Panc1 (cell line): ENCODE data around the gene EXTL1. TPM values are rescaled to one million over a fixed set of nuclear protein-coding genes. Genes with fewer than 3 reads are reported as not detected.

Experiments used
- ATAC-seq: fragments of 200-7000 bp; cut with Tn5 transposase; 2 replicates; pipeline ENCODE4 v1.9.1; 2020; ENCODE audit warnings: mild to moderate bottlenecking, moderate library complexity
- BruUV-seq: library from RNA; stranded (reverse); fragments of 400-500 nt; replicated peaks from 2 replicates; lab custom pipeline; 2021; lab: Mats Ljungman, UMichigan
- CTCF ChIA-PET: fragments of 300-600 bp; sonication (Branson Sonifier 250); formaldehyde crosslinking; loops from one replicate; lab custom pipeline; 2022; ENCODE audit warnings: antibody characterized with exemption; lab: Charles Lee
- POLR2A ChIA-PET: fragments of 300-600 bp; sonication (Branson Sonifier 250); formaldehyde crosslinking; loops from one replicate; lab custom pipeline; 2022; ENCODE audit warnings: antibody characterized with exemption; lab: Charles Lee
- DNase-seq: peaks from one replicate; pipeline ENCODE4 v3.0.0-alpha.2; 2010; ENCODE audit warnings: low read depth, low spot score
- H3K27ac ChIP-seq: 2 replicates; pipeline ENCODE4 v1.5.1; 2011; ENCODE audit warnings: mild to moderate bottlenecking, low read length, inconsistent platforms
- H3K27me3 ChIP-seq: fragments of 200-500 bp; sonication (Bioruptor generic); 2 replicates; pipeline ENCODE4 v1.6.0; 2014; ENCODE audit warnings: low read length, inconsistent platforms; ENCODE audit not compliant: control insufficient read depth, insufficient read depth
- H3K36me3 ChIP-seq: fragments of 200-500 bp; sonication (Bioruptor generic); 2 replicates; pipeline ENCODE4 v1.5.1; 2014; ENCODE audit warnings: inconsistent platforms, mild to moderate bottlenecking, low read length, moderate library complexity; ENCODE audit not compliant: control insufficient read depth, insufficient read depth
- H3K4me1 ChIP-seq: 2 replicates; pipeline ENCODE4 v1.5.1; 2011; ENCODE audit warnings: inconsistent platforms, mild to moderate bottlenecking, low read length, moderate library complexity; ENCODE audit not compliant: control insufficient read depth, insufficient read depth
- H3K4me3 ChIP-seq, 2 experiments: 2 replicates each; pipeline ENCODE4 v1.5.1; 2011 to 2012; ENCODE audit warnings: low read depth in 2 of 2, low read length in 2 of 2, mild to moderate bottlenecking in 2 of 2, inconsistent platforms in 1 of 2, moderate library complexity in 1 of 2
- H3K9me3 ChIP-seq: fragments of 200-500 bp; sonication (Bioruptor generic); 2 replicates; pipeline ENCODE4 v1.5.1; 2014; ENCODE audit warnings: low read depth, mild to moderate bottlenecking, inconsistent platforms, low read length, moderate library complexity; ENCODE audit not compliant: control insufficient read depth, insufficient read depth
- CTCF ChIP-seq: fragments of 450-650 bp; IDR thresholded peaks from 2 replicates; pipeline ENCODE4 v1.5.1; 2017; ENCODE audit warnings: mild to moderate bottlenecking
- POLR2AphosphoS5 ChIP-seq: IDR thresholded peaks from 2 replicates; pipeline ENCODE4 v1.6.1; 2012; ENCODE audit warnings: mild to moderate bottlenecking, low read depth, low read length, moderate library complexity
- SIN3A ChIP-seq: IDR thresholded peaks from 2 replicates; pipeline ENCODE4 v1.6.1; 2012; ENCODE audit warnings: low read depth, mild to moderate bottlenecking, low read length, moderate library complexity, borderline replicate concordance; ENCODE audit not compliant: insufficient read depth
- TCF7L2 ChIP-seq: IDR thresholded peaks from 2 replicates; pipeline ENCODE4 v1.6.1; 2011; ENCODE audit warnings: mild to moderate bottlenecking, low read depth, low read length, inconsistent platforms
- in situ Hi-C: cut with HindIII; loops from 2 replicates; pipeline ENCODE4 v1.10.0; 2016; ENCODE audit warnings: low sequenced_read_pairs, low pct_unique_long_range_greater_than_20kb
- intact Hi-C: fragments of 100-400 bp; cut with micrococcal nuclease; formaldehyde crosslinking; loops from one replicate; pipeline ENCODE4 v1.10.0; 2022; ENCODE audit not compliant: unreplicated experiment
- total RNA-seq: library from RNA; stranded (reverse); gene quantifications from one replicate; pipeline ENCODE4 v1.2.1, GENCODE V29; 2021; ENCODE audit not compliant: unreplicated experiment
- TF ChIP-seq, protein P1 (sequence below), 2 experiments: IDR thresholded peaks; 2 replicates each; pipeline ENCODE4 v1.6.1; 2011 to 2012; ENCODE audit warnings: low read depth in 2 of 2, control low read depth in 1 of 2, low read length in 1 of 2, mild to moderate bottlenecking in 1 of 2, moderate library complexity in 1 of 2; ENCODE audit not compliant: insufficient read depth in 1 of 2

The EXTL1 gene
- total RNA-seq, 1 experiment from 2014 or later, result 0.10 TPM

DNA sequence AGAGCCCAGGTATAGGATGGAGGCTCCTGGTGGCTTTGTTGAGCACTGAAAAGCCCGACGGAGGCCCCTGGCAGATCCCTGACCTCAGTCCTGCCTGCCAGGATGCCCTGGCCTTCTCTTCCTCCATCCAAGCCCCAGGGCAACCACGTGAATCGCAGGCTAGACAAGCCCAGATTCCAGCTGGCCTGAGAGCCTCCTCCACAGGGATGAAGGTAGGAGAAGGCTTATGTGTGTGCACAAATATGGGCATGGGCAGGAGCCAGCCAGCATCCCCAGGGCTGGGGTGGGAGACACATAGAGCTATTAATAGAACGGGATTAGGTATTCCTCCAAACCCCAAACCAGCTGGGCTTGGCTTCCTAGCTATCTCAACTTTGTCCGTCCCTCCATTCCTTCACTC lies 4.0 kb upstream of the EXTL1 start:
- POLR2A ChIA-PET, result no interaction called here
- ATAC-seq, result no peak
- CTCF ChIA-PET, result interaction anchor here (0.9 kb wide), 1 partner anchor 127 kb away, joined by 4 read pairs; no protein-coding TSS in a partner anchor
- in situ Hi-C loops, result no loop called here
- H3K27ac ChIP-seq, result no peak overlapping the region
- no TSS peak for BruUV-seq
- intact Hi-C loops, result no loop called here
- DNase-seq, result no peak
- TF ChIP-seq SIN3A (no peak), TCF7L2 (no peak), POLR2AphosphoS5 (no peak), CTCF (no peak)
- TF ChIP-seq, protein P1, sequence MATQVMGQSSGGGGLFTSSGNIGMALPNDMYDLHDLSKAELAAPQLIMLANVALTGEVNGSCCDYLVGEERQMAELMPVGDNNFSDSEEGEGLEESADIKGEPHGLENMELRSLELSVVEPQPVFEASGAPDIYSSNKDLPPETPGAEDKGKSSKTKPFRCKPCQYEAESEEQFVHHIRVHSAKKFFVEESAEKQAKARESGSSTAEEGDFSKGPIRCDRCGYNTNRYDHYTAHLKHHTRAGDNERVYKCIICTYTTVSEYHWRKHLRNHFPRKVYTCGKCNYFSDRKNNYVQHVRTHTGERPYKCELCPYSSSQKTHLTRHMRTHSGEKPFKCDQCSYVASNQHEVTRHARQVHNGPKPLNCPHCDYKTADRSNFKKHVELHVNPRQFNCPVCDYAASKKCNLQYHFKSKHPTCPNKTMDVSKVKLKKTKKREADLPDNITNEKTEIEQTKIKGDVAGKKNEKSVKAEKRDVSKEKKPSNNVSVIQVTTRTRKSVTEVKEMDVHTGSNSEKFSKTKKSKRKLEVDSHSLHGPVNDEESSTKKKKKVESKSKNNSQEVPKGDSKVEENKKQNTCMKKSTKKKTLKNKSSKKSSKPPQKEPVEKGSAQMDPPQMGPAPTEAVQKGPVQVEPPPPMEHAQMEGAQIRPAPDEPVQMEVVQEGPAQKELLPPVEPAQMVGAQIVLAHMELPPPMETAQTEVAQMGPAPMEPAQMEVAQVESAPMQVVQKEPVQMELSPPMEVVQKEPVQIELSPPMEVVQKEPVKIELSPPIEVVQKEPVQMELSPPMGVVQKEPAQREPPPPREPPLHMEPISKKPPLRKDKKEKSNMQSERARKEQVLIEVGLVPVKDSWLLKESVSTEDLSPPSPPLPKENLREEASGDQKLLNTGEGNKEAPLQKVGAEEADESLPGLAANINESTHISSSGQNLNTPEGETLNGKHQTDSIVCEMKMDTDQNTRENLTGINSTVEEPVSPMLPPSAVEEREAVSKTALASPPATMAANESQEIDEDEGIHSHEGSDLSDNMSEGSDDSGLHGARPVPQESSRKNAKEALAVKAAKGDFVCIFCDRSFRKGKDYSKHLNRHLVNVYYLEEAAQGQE (IDR thresholded peaks at IDR 0.05; ENCODE audit: insufficient read depth in 1 of 2, low read depth in 2 of 2, low read length in 1 of 2), result no peak
- no peaks in the 10 kb centered on the region for H3K36me3 ChIP-seq
- no peaks in the 10 kb centered on the region for H3K9me3 ChIP-seq
- no peaks in the 10 kb centered on the region for H3K27me3 ChIP-seq
- H3K4me3 ChIP-seq, result no peak overlapping the region
- 0 out of 2 replicates have a peak, but pooled peaks cover 3% of the 10 kb centered on the region for H3K4me1 ChIP-seq

GRCh38 chr1:26019641-26020315 lies 1.8 kb upstream of the EXTL1 start:
- intact Hi-C loops, result no loop called here
- in situ Hi-C loops, result no loop called here
- no TSS peak for BruUV-seq
- Histone ChIP-seq H3K27me3 (no peaks in the 10 kb centered on the region), H3K4me1 (no peaks in the 10 kb centered on the region), H3K4me3 (no peak overlapping the region), H3K27ac (no peak overlapping the region), H3K36me3 (no peaks in the 10 kb centered on the region), H3K9me3 (no peaks in the 10 kb centered on the region)
- TF ChIP-seq, protein P1 (IDR thresholded peaks at IDR 0.05; ENCODE audit: insufficient read depth in 1 of 2, low read depth in 2 of 2, low read length in 1 of 2), result no peak
- no peak for TF ChIP-seq CTCF
- no peak for TF ChIP-seq TCF7L2
- no peak for TF ChIP-seq SIN3A
- no peak for TF ChIP-seq POLR2AphosphoS5
- no peak for ATAC-seq
- POLR2A ChIA-PET, result interaction anchor here (0.5 kb wide), 1 partner anchor 70 kb away, joined by 4 read pairs; no protein-coding TSS in a partner anchor
- DNase-seq, result no peak
- CTCF ChIA-PET, result interaction anchor here (0.5 to 0.6 kb wide), 2 partner anchors 94 to 102 kb away, joined by 4 to 10 read pairs; no protein-coding TSS in a partner anchor
